Endodermal cell (in vitro differentiated cells): Measurements from ENCODE around the gene WLS. TPM values are rescaled to one million over a fixed set of nuclear protein-coding genes. Genes with fewer than 3 reads are reported as not detected.

Source experiments
- DNase-seq: peaks from one replicate; pipeline ENCODE4 v3.0.0-alpha.2; 2017
- H3K27ac ChIP-seq: 2 replicates; pipeline ENCODE4 v1.5.1; 2013; ENCODE audit warnings: mild to moderate bottlenecking, low read depth, low read length, moderate library complexity
- H3K27me3 ChIP-seq: 2 replicates; pipeline ENCODE4 v1.6.1; 2013; ENCODE audit warnings: mild to moderate bottlenecking, low read length, moderate library complexity; ENCODE audit not compliant: insufficient read depth, control insufficient read depth, poor library complexity, severe bottlenecking
- H3K36me3 ChIP-seq: 2 replicates; pipeline ENCODE4 v1.7.0; 2013; ENCODE audit warnings: mild to moderate bottlenecking, low read length, moderate library complexity; ENCODE audit not compliant: control insufficient read depth, insufficient read depth
- H3K4me1 ChIP-seq: one replicate; pipeline ENCODE4 v1.7.0; 2013; ENCODE audit warnings: low read length; ENCODE audit not compliant: control insufficient read depth, insufficient read depth
- H3K4me3 ChIP-seq: 2 replicates; pipeline ENCODE4 v1.5.1; 2013; ENCODE audit warnings: mild to moderate bottlenecking, low read length, moderate library complexity
- H3K9ac ChIP-seq: 2 replicates; pipeline ENCODE4 v1.6.1; 2013; ENCODE audit warnings: mild to moderate bottlenecking, low read length, moderate library complexity; ENCODE audit not compliant: poor library complexity, severe bottlenecking; ENCODE audit errors: extremely low read depth
- H3K9me3 ChIP-seq: 2 replicates; pipeline ENCODE4 v1.6.1; 2013; ENCODE audit warnings: mild to moderate bottlenecking, low read length, moderate library complexity; ENCODE audit not compliant: control insufficient read depth
- H3K27ac Mint-ChIP-seq: 2 replicates; pipeline ENCODE4 v1.8.0; 2020; ENCODE audit warnings: mixed read lengths
- H3K27me3 Mint-ChIP-seq: 2 replicates; pipeline ENCODE4 v1.8.0; 2021; ENCODE audit warnings: mild to moderate bottlenecking, mixed read lengths; ENCODE audit not compliant: insufficient read depth
- H3K36me3 Mint-ChIP-seq: 2 replicates; pipeline ENCODE4 v1.8.0; 2020; ENCODE audit warnings: low read depth, mixed read lengths
- H3K4me1 Mint-ChIP-seq: 2 replicates; pipeline ENCODE4 v1.8.0; 2020; ENCODE audit warnings: mixed read lengths
- H3K4me3 Mint-ChIP-seq: 2 replicates; pipeline ENCODE4 v1.8.0; 2020; ENCODE audit warnings: mild to moderate bottlenecking, moderate library complexity, mixed read lengths
- H3K9me3 Mint-ChIP-seq: 2 replicates; pipeline ENCODE4 v1.8.0; 2020; ENCODE audit warnings: mild to moderate bottlenecking, mixed read lengths
- WGBS, 2 experiments: methylation state at CpG; one replicate each; pipeline versions ENCODE4 v1.1.5 to v1.1.7; 2013; ENCODE audit warnings: missing lambda C conversion rate in 2 of 2, mixed read lengths in 1 of 2; ENCODE audit not compliant: insufficient coverage in 1 of 2, insufficient read length in 1 of 2; 5-methylcytosine and 5-hydroxymethylcytosine counted together
- total RNA-seq, 2 donors: library from RNA; stranded (reverse); fragmentation: NEBNext Ultra II Directional in 1 of 2; extraction: Animal tissue kit (Norgen Biotek cat#: 25700) in 1 of 2; gene quantifications; 2 replicates in 1 of 2; 3 replicates in 1 of 2; pipeline ENCODE4 v1.2.1, GENCODE V29; 2021
- TF ChIP-seq, protein P1 (sequence below): fragments of 200-600 bp; sonication (generic); conservative IDR thresholded peaks from 2 replicates; pipeline ENCODE4 v1.5.0; 2021; ENCODE audit warnings: antibody characterized with exemption, mild to moderate bottlenecking

The WLS gene
- total RNA-seq, 2 donors from 2014 or later: 90.8 to 115 TPM

DNA sequence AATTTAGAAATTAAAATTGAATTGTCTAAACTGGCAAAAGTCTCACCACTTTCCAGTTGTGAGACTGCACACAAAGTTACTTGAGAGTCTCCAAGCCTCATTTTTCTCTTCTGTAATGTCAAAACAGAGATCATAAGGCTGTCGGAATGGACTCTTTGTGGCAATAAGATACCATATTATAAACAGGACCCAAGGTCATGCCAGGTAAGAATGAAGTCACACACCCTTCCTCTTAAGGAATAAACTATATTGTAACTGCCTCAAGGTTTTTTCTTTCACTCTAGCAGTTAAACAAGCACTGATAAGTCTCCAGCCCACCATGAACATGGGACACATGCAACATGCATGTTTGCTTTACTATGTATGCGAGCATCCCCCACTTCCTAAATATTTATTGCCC lies 131.8 kb downstream of the WLS start:
- H3K4me3 Mint-ChIP-seq: no peak overlapping the region
- WGBS, 2 experiments: 83 to 89% methylated on average over 2 of the region's 2 CpGs
- no peaks in the 10 kb centered on the region for H3K27me3 Mint-ChIP-seq
- peaks cover 14% of the 10 kb centered on the region for H3K4me1 Mint-ChIP-seq
- Histone ChIP-seq H3K27ac (no peak overlapping the region), H3K4me3 (no peak overlapping the region), H3K27me3 (no peaks in the 10 kb centered on the region), H3K9me3 (no peaks in the 10 kb centered on the region), H3K4me1 (no peaks in the 10 kb centered on the region), H3K36me3 (no peaks in the 10 kb centered on the region), H3K9ac (no peak overlapping the region)
- H3K9me3 Mint-ChIP-seq: no peaks in the 10 kb centered on the region
- no peak overlapping the region for H3K27ac Mint-ChIP-seq
- TF ChIP-seq, protein P1, sequence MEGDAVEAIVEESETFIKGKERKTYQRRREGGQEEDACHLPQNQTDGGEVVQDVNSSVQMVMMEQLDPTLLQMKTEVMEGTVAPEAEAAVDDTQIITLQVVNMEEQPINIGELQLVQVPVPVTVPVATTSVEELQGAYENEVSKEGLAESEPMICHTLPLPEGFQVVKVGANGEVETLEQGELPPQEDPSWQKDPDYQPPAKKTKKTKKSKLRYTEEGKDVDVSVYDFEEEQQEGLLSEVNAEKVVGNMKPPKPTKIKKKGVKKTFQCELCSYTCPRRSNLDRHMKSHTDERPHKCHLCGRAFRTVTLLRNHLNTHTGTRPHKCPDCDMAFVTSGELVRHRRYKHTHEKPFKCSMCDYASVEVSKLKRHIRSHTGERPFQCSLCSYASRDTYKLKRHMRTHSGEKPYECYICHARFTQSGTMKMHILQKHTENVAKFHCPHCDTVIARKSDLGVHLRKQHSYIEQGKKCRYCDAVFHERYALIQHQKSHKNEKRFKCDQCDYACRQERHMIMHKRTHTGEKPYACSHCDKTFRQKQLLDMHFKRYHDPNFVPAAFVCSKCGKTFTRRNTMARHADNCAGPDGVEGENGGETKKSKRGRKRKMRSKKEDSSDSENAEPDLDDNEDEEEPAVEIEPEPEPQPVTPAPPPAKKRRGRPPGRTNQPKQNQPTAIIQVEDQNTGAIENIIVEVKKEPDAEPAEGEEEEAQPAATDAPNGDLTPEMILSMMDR: no peak
- DNase-seq: no peak
- no peaks in the 10 kb centered on the region for H3K36me3 Mint-ChIP-seq

DNA sequence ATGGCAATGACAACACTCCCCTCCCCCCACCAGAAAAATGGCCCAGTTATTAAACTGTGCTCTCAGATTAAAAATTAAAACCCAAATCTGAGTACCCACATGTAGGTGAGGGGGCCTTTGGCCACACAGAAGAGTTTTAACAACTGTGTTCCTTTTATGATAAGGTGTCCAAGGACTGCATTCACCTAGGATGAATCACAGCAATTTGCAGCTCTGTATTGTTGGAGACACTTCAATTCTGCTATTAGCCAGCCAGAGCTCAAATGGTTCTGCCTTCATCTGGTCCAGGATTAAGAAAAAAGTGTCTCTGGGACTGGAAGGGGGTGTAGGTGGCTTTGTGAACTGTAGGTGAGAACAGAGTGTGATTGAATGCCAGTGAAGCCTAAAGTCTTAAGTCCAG lies 138.6 kb downstream of the WLS start:
- Mint-ChIP-seq H3K27ac (no peak overlapping the region), H3K4me1 (no peaks in the 10 kb centered on the region)

DNA sequence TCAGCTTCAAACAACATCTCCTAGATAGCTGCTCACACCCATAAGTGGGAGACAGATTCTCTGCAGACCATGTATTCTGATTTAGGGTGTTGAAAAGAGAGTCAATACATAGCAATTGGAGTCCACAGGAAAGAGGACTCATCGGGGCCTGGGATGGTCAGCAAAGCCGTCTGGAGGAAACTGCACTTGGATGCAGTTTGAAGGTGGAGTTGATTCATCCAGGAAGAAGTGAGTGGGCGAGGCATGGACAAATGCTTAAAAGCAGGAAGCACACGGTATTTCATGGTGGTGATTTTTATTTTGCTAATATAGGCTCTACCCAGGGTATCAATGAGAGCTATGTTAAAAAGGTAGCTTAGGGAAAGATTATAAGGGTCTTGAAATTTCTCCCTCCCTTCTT lies 145.1 kb downstream of the WLS start:
- Mint-ChIP-seq H3K4me3 (no peak overlapping the region), H3K27ac (no peak overlapping the region), H3K36me3 (no peaks in the 10 kb centered on the region), H3K9me3 (peaks cover 3% of the 10 kb centered on the region), H3K27me3 (peaks cover 5% of the 10 kb centered on the region), H3K4me1 (no peaks in the 10 kb centered on the region)
- Histone ChIP-seq H3K27ac (no peak overlapping the region), H3K9ac (no peak overlapping the region), H3K4me3 (no peak overlapping the region), H3K4me1 (no peaks in the 10 kb centered on the region), H3K27me3 (no peaks in the 10 kb centered on the region), H3K9me3 (no peaks in the 10 kb centered on the region), H3K36me3 (no peaks in the 10 kb centered on the region)
- no peak for DNase-seq
- TF ChIP-seq, protein P1: no peak
- 87 to 91% methylated on average over 4 of the region's 4 CpGs for WGBS, 2 experiments

More for the DNA sequence above, 138.6 kb downstream of the WLS start:
- no peaks in the 10 kb centered on the region for H3K4me1 ChIP-seq
- no peak overlapping the region for H3K9ac ChIP-seq
- no peak overlapping the region for H3K4me3 ChIP-seq
- H3K4me3 Mint-ChIP-seq: no peak overlapping the region
- no peaks in the 10 kb centered on the region for H3K36me3 Mint-ChIP-seq
- H3K27ac ChIP-seq: no peak overlapping the region
- H3K36me3 ChIP-seq: no peaks in the 10 kb centered on the region
- peaks cover 9% of the 10 kb centered on the region for H3K9me3 Mint-ChIP-seq
- TF ChIP-seq, protein P1: no peak
- H3K9me3 ChIP-seq: no peaks in the 10 kb centered on the region
- no peak for DNase-seq
- H3K27me3 ChIP-seq: no peaks in the 10 kb centered on the region
- peaks cover 5% of the 10 kb centered on the region for H3K27me3 Mint-ChIP-seq
